Chondrocyte (in vitro differentiated cells): ENCODE measurements around the gene BUB3. TPM values are rescaled to one million over a fixed set of nuclear protein-coding genes. Genes with fewer than 3 reads are reported as not detected.

Experiments
- DNase-seq: peaks from one replicate; pipeline ENCODE4 v3.0.0; 2021; ENCODE audit warnings: mixed read lengths, low spot score
- H3K27ac Mint-ChIP-seq: one replicate; pipeline ENCODE4 v1.8.0; 2021; ENCODE audit warnings: mild to moderate bottlenecking, moderate library complexity, mixed read lengths; ENCODE audit not compliant: unreplicated experiment
- H3K27me3 Mint-ChIP-seq: 2 replicates; pipeline ENCODE4 v1.8.0; 2021; ENCODE audit warnings: low read depth, mixed read lengths
- H3K36me3 Mint-ChIP-seq: 2 replicates; pipeline ENCODE4 v1.8.0; 2021; ENCODE audit warnings: low read depth, mixed read lengths
- H3K4me1 Mint-ChIP-seq: 2 replicates; pipeline ENCODE4 v1.8.0; 2021; ENCODE audit warnings: low read depth, mild to moderate bottlenecking, mixed read lengths
- H3K4me3 Mint-ChIP-seq: one replicate; pipeline ENCODE4 v1.8.0; 2021; ENCODE audit warnings: mild to moderate bottlenecking, moderate library complexity, mixed read lengths; ENCODE audit not compliant: unreplicated experiment
- H3K9me3 Mint-ChIP-seq: 2 replicates; pipeline ENCODE4 v1.8.0; 2021; ENCODE audit warnings: low read depth, mixed read lengths
- CTCF ChIP-seq: fragments of 200-600 bp; sonication (generic); IDR thresholded peaks from 2 replicates; pipeline ENCODE4 v1.5.0; 2021; ENCODE audit warnings: antibody characterized with exemption, mild to moderate bottlenecking, moderate library complexity
- total RNA-seq: library from RNA; stranded (reverse); gene quantifications from 3 replicates; pipeline ENCODE4 v1.2.1, GENCODE V29; 2021

The BUB3 gene
- total RNA-seq, 1 donor from 2014 or later, result 74.1 TPM

- Mint-ChIP-seq H3K9me3 (no peaks in the 10 kb centered on the region), H3K4me1 (peaks cover 15% of the 10 kb centered on the region), H3K4me3 (no peak overlapping the region), H3K27me3 (peaks cover 78% of the 10 kb centered on the region), H3K27ac (no peak overlapping the region), H3K36me3 (peaks cover 3% of the 10 kb centered on the region)
- TF ChIP-seq CTCF, result no peak
- no peak for DNase-seq
Measured at GRCh38 chr10:123146894-123147634, 7.1 kb upstream of the BUB3 start.

- Mint-ChIP-seq H3K9me3 (no peaks in the 10 kb centered on the region), H3K36me3 (peaks cover 3% of the 10 kb centered on the region), H3K4me1 (peaks cover 15% of the 10 kb centered on the region), H3K4me3 (peak within 1 kb of the TSS; percentile 32), H3K27ac (no peak within 1 kb of the TSS), H3K27me3 (peaks cover 77% of the 10 kb centered on the region)
- no peak for TF ChIP-seq CTCF
- DNase-seq, result peak; percentile 72
Measured at GRCh38 chr10:123147635-123148413, 6.4 kb upstream of the BUB3 start, which contains the start of gene HMX2. HMX2 (plus strand) TSS chr10:123148136; CDS start chr10:123148379, 243 bp downstream.

- no peak overlapping the region for H3K27ac Mint-ChIP-seq
- peak; percentile 79 for DNase-seq
Measured at GRCh38 chr10:123148414-123149161, 5.6 kb upstream of the BUB3 start.

GRCh38 chr10:123149162-123149567, 5.0 kb upstream of the BUB3 start:
- peak overlapping the region; percentile 32 for H3K4me3 Mint-ChIP-seq
- no peak for TF ChIP-seq CTCF
- H3K27me3 Mint-ChIP-seq, result peaks cover 64% of the 10 kb centered on the region
- DNase-seq, result no peak
- H3K27ac Mint-ChIP-seq, result no peak overlapping the region
- H3K36me3 Mint-ChIP-seq, result peaks cover 2% of the 10 kb centered on the region
- H3K9me3 Mint-ChIP-seq, result no peaks in the 10 kb centered on the region
- peaks cover 18% of the 10 kb centered on the region for H3K4me1 Mint-ChIP-seq

More at GRCh38 chr10:123148414-123149161, 5.6 kb upstream of the BUB3 start:
- Mint-ChIP-seq H3K36me3 (peaks cover 3% of the 10 kb centered on the region), H3K4me3 (peak overlapping the region; percentile 32), H3K9me3 (no peaks in the 10 kb centered on the region), H3K4me1 (peaks cover 15% of the 10 kb centered on the region), H3K27me3 (peaks cover 70% of the 10 kb centered on the region)
- no peak for TF ChIP-seq CTCF
